ENCODE measurements around the gene ELFN2.
"Not testable (repeated sequence)": the region's sequence is repeated elsewhere in the genome, so short reads cannot be mapped to it uniquely, and the experiment has no call there.

Gene ELFN2

GRCh38 chr22:37412495-37413250 is 14.6 kb downstream of the ELFN2 start:
- DNase-seq (ENCODE audit: low read depth in 2 of 2, low spot score in 1 of 2) = no peak

GRCh38 chr22:37411655-37412054 is 15.6 kb downstream of the ELFN2 start:
- DNase-seq (ENCODE audit: low read depth in 2 of 2, low spot score in 1 of 2) = no peak

- no peak for DNase-seq (ENCODE audit: low read depth in 2 of 2, low spot score in 1 of 2)
Observed at GRCh38 chr22:37410174-37411055, 16.9 kb downstream of the ELFN2 start.

- no peak for DNase-seq (ENCODE audit: low read depth in 2 of 2, low spot score in 1 of 2)
Observed at GRCh38 chr22:37409459-37410050, 17.7 kb downstream of the ELFN2 start.

- no peak for DNase-seq (ENCODE audit: low read depth in 2 of 2, low spot score in 1 of 2)
Observed at GRCh38 chr22:37409031-37409430, 18.2 kb downstream of the ELFN2 start.

GRCh38 chr22:37407856-37408255 is 19.4 kb downstream of the ELFN2 start:
- no peak for DNase-seq (ENCODE audit: low read depth in 2 of 2, low spot score in 1 of 2)

- DNase-seq (ENCODE audit: low read depth in 2 of 2, low spot score in 1 of 2) = no peak
Observed at GRCh38 chr22:37406441-37407235, 20.6 kb downstream of the ELFN2 start.

- no peak for DNase-seq (ENCODE audit: low read depth in 2 of 2, low spot score in 1 of 2)
Observed at GRCh38 chr22:37404091-37404490, 23.2 kb downstream of the ELFN2 start.

GRCh38 chr22:37403267-37403960 is 23.9 kb downstream of the ELFN2 start:
- DNase-seq (ENCODE audit: low read depth in 2 of 2, low spot score in 1 of 2) = no peak

GRCh38 chr22:37402184-37402506 is 25.1 kb downstream of the ELFN2 start:
- DNase-seq (ENCODE audit: low read depth in 2 of 2, low spot score in 1 of 2) = no peak

GRCh38 chr22:37401401-37402183 is 25.7 kb downstream of the ELFN2 start:
- no peak for DNase-seq (ENCODE audit: low read depth in 2 of 2, low spot score in 1 of 2)

GRCh38 chr22:37400719-37401118 is 26.6 kb downstream of the ELFN2 start:
- DNase-seq (ENCODE audit: low read depth in 2 of 2, low spot score in 1 of 2) = no peak

GRCh38 chr22:37399457-37399856 is 27.8 kb downstream of the ELFN2 start:
- not testable (repeated sequence) for DNase-seq (ENCODE audit: low read depth in 2 of 2, low spot score in 1 of 2)

- DNase-seq (ENCODE audit: low read depth in 2 of 2, low spot score in 1 of 2) = no peak
Observed at GRCh38 chr22:37397226-37397625, 30.1 kb downstream of the ELFN2 start.

GRCh38 chr22:37396488-37397084 is 30.7 kb downstream of the ELFN2 start:
- no peak for DNase-seq (ENCODE audit: low read depth in 2 of 2, low spot score in 1 of 2)

GRCh38 chr22:37394341-37394740 is 32.9 kb downstream of the ELFN2 start:
- no peak for DNase-seq (ENCODE audit: low read depth in 2 of 2, low spot score in 1 of 2)

GRCh38 chr22:37393746-37394145 is 33.5 kb downstream of the ELFN2 start:
- no peak for DNase-seq (ENCODE audit: low read depth in 2 of 2, low spot score in 1 of 2)

- DNase-seq (ENCODE audit: low read depth in 2 of 2, low spot score in 1 of 2) = no peak
Observed at GRCh38 chr22:37392721-37393328, 34.5 kb downstream of the ELFN2 start.

GRCh38 chr22:37391702-37392101 is 35.6 kb downstream of the ELFN2 start:
- DNase-seq (ENCODE audit: low read depth in 2 of 2, low spot score in 1 of 2) = no peak

Measured in stimulated activated CD8-positive, alpha-beta memory T cell treated with anti-CD3 and anti-CD28 coated beads, Interleukin-4, amount 100 ng/mL, for 4 hours (primary cell).